WI38 (cell line): ENCODE results near the gene TMEM185B.

Experiments used
- H3K4me3 ChIP-seq: 2 replicates; pipeline ENCODE4 v1.5.1; 2011; ENCODE audit warnings: low read depth, mild to moderate bottlenecking, control low read depth, low read length
- TF ChIP-seq, protein P1 (sequence below): IDR thresholded peaks from 2 replicates; pipeline ENCODE4 v1.5.1; 2012; ENCODE audit warnings: low read depth, mild to moderate bottlenecking, control low read depth, low read length

TMEM185B gene

DNA sequence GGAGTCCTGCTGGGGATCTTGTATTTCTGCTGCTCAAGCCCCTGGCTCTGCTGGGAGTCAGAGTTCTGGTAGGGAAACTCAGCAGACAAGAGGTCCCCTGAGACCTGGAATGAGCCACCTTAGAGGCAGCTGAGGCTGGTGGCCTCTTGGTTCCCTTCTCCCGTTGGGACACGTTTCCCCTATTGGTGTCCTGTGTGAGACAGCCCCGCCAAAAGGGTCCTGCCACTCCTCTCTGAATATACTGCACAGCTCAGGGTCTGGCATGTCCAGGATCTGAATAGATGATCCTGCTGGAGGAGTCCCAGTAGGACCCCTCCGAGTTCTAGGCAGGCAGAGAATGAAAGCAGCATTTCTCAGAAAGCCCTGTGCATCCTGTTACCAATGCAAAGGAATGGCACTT, 27.4 kb upstream of the TMEM185B start:
- TF ChIP-seq, protein P1, sequence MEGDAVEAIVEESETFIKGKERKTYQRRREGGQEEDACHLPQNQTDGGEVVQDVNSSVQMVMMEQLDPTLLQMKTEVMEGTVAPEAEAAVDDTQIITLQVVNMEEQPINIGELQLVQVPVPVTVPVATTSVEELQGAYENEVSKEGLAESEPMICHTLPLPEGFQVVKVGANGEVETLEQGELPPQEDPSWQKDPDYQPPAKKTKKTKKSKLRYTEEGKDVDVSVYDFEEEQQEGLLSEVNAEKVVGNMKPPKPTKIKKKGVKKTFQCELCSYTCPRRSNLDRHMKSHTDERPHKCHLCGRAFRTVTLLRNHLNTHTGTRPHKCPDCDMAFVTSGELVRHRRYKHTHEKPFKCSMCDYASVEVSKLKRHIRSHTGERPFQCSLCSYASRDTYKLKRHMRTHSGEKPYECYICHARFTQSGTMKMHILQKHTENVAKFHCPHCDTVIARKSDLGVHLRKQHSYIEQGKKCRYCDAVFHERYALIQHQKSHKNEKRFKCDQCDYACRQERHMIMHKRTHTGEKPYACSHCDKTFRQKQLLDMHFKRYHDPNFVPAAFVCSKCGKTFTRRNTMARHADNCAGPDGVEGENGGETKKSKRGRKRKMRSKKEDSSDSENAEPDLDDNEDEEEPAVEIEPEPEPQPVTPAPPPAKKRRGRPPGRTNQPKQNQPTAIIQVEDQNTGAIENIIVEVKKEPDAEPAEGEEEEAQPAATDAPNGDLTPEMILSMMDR: no peak
- H3K4me3 ChIP-seq: no peak overlapping the region

DNA sequence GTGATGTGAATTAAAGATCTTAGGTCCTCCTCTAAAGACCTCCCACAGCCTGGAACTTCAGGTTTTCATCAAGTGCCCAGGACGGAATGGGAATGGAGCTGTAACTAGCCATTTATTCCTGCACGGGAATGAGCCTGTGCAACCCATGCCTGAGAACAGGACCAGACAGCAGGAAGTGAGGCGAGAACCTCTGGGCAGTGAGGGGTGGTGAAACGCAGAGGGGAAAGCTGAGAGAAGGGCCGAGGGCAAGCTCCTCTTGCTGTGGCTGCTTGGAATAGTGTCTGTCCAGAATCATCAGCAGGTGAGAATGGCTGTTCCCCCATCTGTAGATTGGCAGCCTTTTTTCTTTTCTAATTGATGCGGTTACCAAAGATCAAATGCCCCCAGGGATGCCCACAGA, 24.7 kb upstream of the TMEM185B start:
- no peak overlapping the region for H3K4me3 ChIP-seq

GRCh38 chr2:120246546-120247300, 23.5 kb upstream of the TMEM185B start:
- H3K4me3 ChIP-seq: no peak overlapping the region
- TF ChIP-seq, protein P1: no peak

More for the DNA sequence above, 24.7 kb upstream of the TMEM185B start:
- TF ChIP-seq, protein P1: no peak

GRCh38 chr2:120245520-120246332, 22.5 kb upstream of the TMEM185B start:
- TF ChIP-seq, protein P1: no peak
- no peak overlapping the region for H3K4me3 ChIP-seq

- no peak overlapping the region for H3K4me3 ChIP-seq
- TF ChIP-seq, protein P1: no peak
Observed at GRCh38 chr2:120244656-120245519, 21.7 kb upstream of the TMEM185B start.

- TF ChIP-seq, protein P1: no peak
- H3K4me3 ChIP-seq: no peak overlapping the region
Observed at GRCh38 chr2:120243875-120244553, 20.8 kb upstream of the TMEM185B start.
